ENCODE measurements around the gene ZC3H10. TPM values are rescaled to one million over a fixed set of nuclear protein-coding genes. Genes with fewer than 3 reads are reported as not detected.

ZC3H10 gene
- total and polyA plus RNA-seq, 2 of the 4 experiments (the other 2 are of a cell fraction) = 1.5 to 3.6 TPM

DNA sequence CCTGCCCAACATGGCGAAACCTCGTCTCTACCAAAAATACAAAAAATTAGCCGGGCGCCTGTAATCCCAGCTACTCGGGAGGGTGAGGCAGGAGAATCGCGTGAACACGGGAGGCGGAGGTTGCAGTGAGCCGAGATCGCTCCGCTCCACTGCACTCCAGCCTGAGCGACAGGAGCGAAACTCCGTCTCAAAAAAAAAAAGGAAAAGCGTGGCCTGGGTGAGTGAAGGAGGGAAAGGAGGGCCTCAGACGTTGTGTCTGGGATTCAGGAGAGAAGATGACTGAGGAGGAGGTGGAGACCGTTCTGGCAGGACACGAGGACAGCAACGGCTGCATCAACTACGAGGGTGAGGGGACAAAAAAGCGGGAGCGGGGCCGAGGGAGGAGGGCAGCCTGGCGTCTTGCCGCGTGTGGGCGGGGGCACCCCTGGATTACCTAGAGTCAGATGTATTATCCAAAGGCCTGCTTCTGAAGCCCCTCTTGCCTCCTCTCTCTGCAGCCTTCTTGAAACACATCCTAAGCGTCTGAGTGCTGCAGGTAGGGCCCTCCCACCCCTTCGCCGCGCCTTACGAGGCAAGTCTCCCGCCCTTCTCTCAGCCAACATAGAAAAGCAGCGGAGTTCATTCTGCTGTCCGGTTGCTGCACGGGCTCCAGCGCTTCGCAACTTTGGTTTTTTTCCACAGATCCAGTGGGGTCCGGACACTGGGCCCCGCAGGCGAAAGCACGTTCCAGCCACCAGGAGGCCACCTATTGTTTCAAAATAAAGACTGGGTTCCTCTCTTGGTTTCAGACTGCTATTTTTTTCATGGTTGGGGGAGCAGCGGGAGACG is 39.3 kb downstream of the ZC3H10 start (continued):
- TF ChIP-seq MAFK (IDR thresholded peaks at IDR 0.05; ENCODE audit: low read depth, low read length) = no peak
- peak; percentile 43 for TF ChIP-seq RAD21 (IDR thresholded peaks at IDR 0.05; ENCODE audit: low read length)

DNA sequence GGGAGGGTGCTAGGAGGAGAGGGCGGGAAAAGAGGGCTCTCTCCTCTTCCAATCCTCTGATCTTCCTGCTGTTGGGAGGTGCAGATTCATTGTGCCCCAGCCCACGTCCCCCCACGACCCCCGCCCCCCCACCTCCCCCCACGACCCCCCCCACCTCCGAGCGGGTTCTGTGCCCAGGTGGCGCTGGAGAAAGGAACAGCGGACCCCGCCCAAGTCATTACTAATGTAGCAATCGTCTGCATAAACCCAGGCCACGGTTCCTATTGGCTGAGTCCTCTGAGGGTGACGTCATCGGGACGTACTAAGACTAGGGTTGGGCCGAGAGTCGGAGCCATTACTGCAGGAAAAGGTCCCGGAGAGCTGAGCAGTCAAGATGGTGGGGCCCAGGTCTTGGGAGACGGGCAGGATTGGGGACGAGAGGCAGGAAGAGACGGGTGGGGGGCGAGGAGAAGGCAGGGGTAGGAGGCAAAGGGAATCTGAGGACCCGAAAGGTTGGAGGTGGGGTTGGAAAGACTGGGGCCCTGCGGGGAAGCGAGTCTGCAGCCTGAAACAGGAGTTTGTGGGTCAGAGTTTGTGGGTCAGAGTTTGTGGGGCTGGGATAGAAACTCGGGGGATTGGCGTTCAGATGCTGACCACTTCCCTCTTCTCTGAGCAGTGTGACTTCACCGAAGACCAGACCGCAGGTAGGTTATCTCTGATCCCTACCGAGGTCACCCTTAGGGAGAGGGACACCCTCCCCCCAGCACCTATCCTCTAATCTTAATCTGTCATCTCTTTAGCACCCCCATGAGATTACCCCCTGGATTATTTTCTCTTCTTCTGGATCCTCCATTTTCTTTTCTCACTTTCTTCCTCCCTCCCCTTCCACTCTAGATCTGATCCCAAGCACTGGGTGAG is 40.2 kb downstream of the ZC3H10 start, which contains the start of gene MYL6:
Gene MYL6, plus strand, starts transcription at position 331 of the 897 bp plus-strand sequence. Its CDS starts 43 bp downstream, at position 374.
- Histone ChIP-seq H3K36me3 (ENCODE audit: control insufficient read depth, insufficient read depth, low read length) (peaks cover 45% of the 10 kb centered on the region), H2BK20ac (ENCODE audit: low read depth, low read length) (0 out of 2 replicates have a peak within 1 kb of the TSS, but pooled peaks have one; percentile 4)
- POLR2A ChIA-PET (ENCODE audit: unreplicated experiment) = interaction anchor here (1.6 kb wide), 1 partner anchor 30 kb away, joined by 8 read pairs; the partner anchor contains the start of gene ESYT1

More for the DNA sequence above, 40.2 kb downstream of the ZC3H10 start, which contains the start of gene MYL6:
- Histone ChIP-seq H4K91ac (ENCODE audit: insufficient read depth, low read depth, low read length) (peak within 1 kb of the TSS; percentile 95), H4K8ac (ENCODE audit: low read depth in 2 of 2, low read length in 2 of 2) (peak within 1 kb of the TSS; percentile 91 to 94), H3K4me2 (ENCODE audit: low read depth, low read length) (peak within 1 kb of the TSS; percentile 98), H3K27me3 (ENCODE audit: control insufficient read depth, insufficient read depth, low read length) (no peaks in the 10 kb centered on the region), H3K18ac (ENCODE audit: low read depth, low read length) (peak within 1 kb of the TSS; percentile 81), H2AK5ac (ENCODE audit: low read depth, low read length) (peak within 1 kb of the TSS; percentile 95), H2AFZ (replicated peaks; ENCODE audit: low read length, poor library complexity) (peak within 1 kb of the TSS; percentile 87), H3K9me3 (ENCODE audit: control insufficient read depth, insufficient read depth, low read length) (no peaks in the 10 kb centered on the region), H3K4ac (ENCODE audit: low read depth, low read length) (peak within 1 kb of the TSS; percentile 97), H3K79me1 (ENCODE audit: low read depth in 1 of 2, low read length in 2 of 2) (peaks cover 18 to 68% of the 10 kb centered on the region in 2 experiments), H3K4me1 (ENCODE audit: control insufficient read depth, insufficient read depth, low read length) (peaks cover 18% of the 10 kb centered on the region), H2BK15ac (ENCODE audit: low read depth, low read length) (peak within 1 kb of the TSS; percentile 59; the same call in 1 of the 3 replicates), H3K4me3 (ENCODE audit: insufficient read depth, low read depth, low read length) (peak within 1 kb of the TSS; percentile 73), H3K9me1 (ENCODE audit: insufficient read depth, low read length) (peaks cover 6% of the 10 kb centered on the region; the same call in 1 of the 2 replicates), H2AK9ac (replicated peaks; ENCODE audit: low read depth, low read length, poor library complexity) (peak within 1 kb of the TSS; percentile 99), H2BK120ac (ENCODE audit: low read depth, low read length) (peak within 1 kb of the TSS; percentile 62), H3K9ac (ENCODE audit: low read depth, low read length) (peak within 1 kb of the TSS; percentile 100), H4K5ac (ENCODE audit: low read depth, low read length) (peak within 1 kb of the TSS; percentile 85), H3K23ac (ENCODE audit: low read depth, low read length) (peak within 1 kb of the TSS; percentile 99), H3K27ac (ENCODE audit: insufficient read depth, low read length) (peak within 1 kb of the TSS; percentile 90), H4K20me1 (ENCODE audit: insufficient read depth, low read length) (peaks cover 50% of the 10 kb centered on the region), H2BK5ac (ENCODE audit: low read depth, low read length, poor library complexity, severe bottlenecking) (peak within 1 kb of the TSS; percentile 91), H3K56ac (ENCODE audit: extremely low read depth, insufficient read depth, low read length) (peak within 1 kb of the TSS; percentile 99), H3K14ac (replicated peaks; ENCODE audit: low read depth, low read length) (peak within 1 kb of the TSS; percentile 98)
- in situ Hi-C loops (cut with MboI; ENCODE audit: low sequenced_read_pairs) = no loop called here
- CTCF ChIA-PET = no interaction called here
- TF ChIP-seq BHLHE40 (IDR thresholded peaks at IDR 0.05; ENCODE audit: low read depth, low read length) (peak; percentile 61), CHD1 (IDR thresholded peaks at IDR 0.05; ENCODE audit: low read depth, low read length) (peak; percentile 12; the same call in 1 of the 2 replicates), SMC3 (IDR thresholded peaks at IDR 0.05; ENCODE audit: low read depth, low read length) (no peak), FOS (IDR thresholded peaks at IDR 0.05; ENCODE audit: low read depth, low read length) (peak; percentile 69), RAD21 (IDR thresholded peaks at IDR 0.05; ENCODE audit: low read length) (no peak), MAZ (IDR thresholded peaks at IDR 0.05; ENCODE audit: borderline replicate concordance, low read depth, low read length) (peak; percentile 7), CEBPB (IDR thresholded peaks at IDR 0.05; ENCODE audit: low read depth, low read length) (peak; percentile 94), POLR2A (IDR thresholded peaks at IDR 0.05; ENCODE audit: low read depth, low read length) (peak; percentile 99), NFE2L2 (IDR thresholded peaks at IDR 0.05; ENCODE audit: low read depth, low read length) (0 out of 2 replicates have a peak, but pooled peaks have one; percentile 32)
- WGBS, 2 experiments (ENCODE audit: extremely low coverage in 2 of 2, insufficient read length in 1 of 2) = 0% methylated on average over 13 of the region's 30 CpGs; no CpG with 5 or more reads in 1 of the 2 experiments
- dilution Hi-C loops (cut with HindIII; ENCODE audit: low sequenced_read_pairs, unreplicated experiment) = no loop called here
- intact Hi-C loops (cut with micrococcal nuclease) = loop anchor here (2.0 kb wide), 3 partner anchors 31 to 63 kb away; partner anchors contain the start of genes RNF41 and ZC3H10
- DNase-seq = peak; percentile 99
- ATAC-seq (ENCODE audit: low read depth) = peak; percentile 70
- no TSS peak for BruUV-seq (replicated peaks)

All from IMR-90 (cell line).